NCI-H2227 (cell line): ENCODE measurements around the gene AGXT2.
"Not testable (repeated sequence)": the region's sequence is repeated elsewhere in the genome, so short reads cannot be mapped to it uniquely, and the experiment has no call there.

Source experiments
- DNase-seq: peaks from one replicate; lab custom pipeline; 2025; ENCODE audit not compliant: unreplicated experiment; lab: John Stamatoyannopoulos, UW

Gene AGXT2

GRCh38 chr5:34976347-34976746, 71.4 kb downstream of the AGXT2 start:
- no peak for DNase-seq

DNA sequence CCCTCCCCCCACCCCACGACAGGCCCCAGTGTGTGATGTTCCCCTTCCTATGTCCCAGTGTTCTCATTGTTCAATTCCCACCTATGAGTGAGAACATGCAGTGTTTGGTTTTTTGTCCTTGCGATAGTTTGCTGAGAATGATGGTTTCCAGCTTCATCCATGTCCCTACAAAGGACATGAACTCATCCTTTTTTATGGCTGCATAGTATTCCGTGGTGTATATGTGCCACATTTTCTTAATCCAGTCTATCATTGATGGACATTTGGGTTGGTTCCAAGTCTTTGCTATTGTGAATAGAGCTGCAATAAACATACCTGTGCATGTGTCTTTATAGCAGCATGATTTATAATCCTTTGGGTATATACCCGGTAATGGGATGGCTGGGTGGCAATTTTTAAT, 76.1 kb downstream of the AGXT2 start:
- DNase-seq = not testable (repeated sequence)

- DNase-seq = no peak
These were observed 77.2 kb downstream of the AGXT2 start for GRCh38 chr5:34970552-34970951.

- no peak for DNase-seq
These were observed 79.5 kb downstream of the AGXT2 start for GRCh38 chr5:34968258-34968657.

- DNase-seq = no peak
These were observed 80.2 kb downstream of the AGXT2 start for GRCh38 chr5:34967540-34967939.

DNA sequence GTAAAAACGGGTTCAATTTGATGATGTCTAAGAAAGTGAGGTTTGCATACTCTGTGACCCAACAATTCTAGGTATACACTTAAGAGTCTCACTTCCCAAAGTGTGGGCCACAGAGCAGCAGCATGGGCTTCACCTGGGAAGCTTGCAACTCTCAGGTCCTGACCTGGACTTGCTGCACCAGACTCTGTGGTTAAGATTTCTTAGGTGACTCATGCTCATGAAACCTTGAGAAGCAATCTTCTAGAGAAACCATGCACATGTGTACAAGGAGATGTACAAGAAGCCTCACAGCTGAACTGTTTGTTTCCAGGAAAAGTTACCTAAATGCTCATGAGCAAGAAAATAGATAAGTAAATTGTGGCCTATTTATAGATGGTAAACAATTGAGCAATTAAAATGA, 88.4 kb downstream of the AGXT2 start:
- DNase-seq = no peak

- peak; percentile 22 for DNase-seq
These were observed 89.7 kb downstream of the AGXT2 start for GRCh38 chr5:34957857-34958690.

DNA sequence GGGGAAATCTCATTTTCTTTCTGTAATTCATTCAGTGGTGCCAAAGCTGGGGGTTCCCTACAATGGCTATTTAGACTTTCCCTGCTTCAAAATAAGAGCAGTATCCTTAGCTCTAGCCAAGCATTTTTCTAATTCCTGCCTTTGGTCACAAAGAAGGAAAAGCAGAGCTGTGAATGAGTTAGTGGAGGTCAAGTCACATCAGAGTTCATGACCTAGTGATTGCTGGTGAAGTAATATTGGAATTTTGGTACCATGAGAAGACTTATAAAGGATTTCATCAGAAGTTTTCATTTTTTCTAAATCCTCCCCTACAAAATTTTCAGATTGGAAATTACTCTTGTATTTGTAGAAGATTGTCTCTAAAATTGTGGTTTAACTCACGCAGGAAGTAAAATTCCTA, 90.4 kb downstream of the AGXT2 start:
- no peak for DNase-seq
